IMR-90 (cell line): ENCODE data around the gene SPTLC2. TPM values are rescaled to one million over a fixed set of nuclear protein-coding genes. Genes with fewer than 3 reads are reported as not detected.
A peak's percentile ranks its signal among the peaks of the same experiment; 100 is the strongest.

Source experiments
- ATAC-seq: fragments of 200-7000 bp; cut with Tn5 transposase; 2 replicates; pipeline ENCODE4 v1.9.1; 2020; ENCODE audit warnings: low read depth, mild to moderate bottlenecking, moderate library complexity
- BruUV-seq: library from RNA; stranded (reverse); fragments of 400-500 nt; replicated peaks from 2 replicates; lab custom pipeline; 2021; lab: Mats Ljungman, UMichigan
- CTCF ChIA-PET: fragments of 300-600 bp; formaldehyde crosslinking; extraction: SDS; loops from one replicate; lab custom pipeline; 2021; ENCODE audit warnings: antibody characterized with exemption; lab: Yijun Ruan, JAX
- POLR2A ChIA-PET: fragments of 300-600 bp; sonication (Branson Sonifier 250); formaldehyde crosslinking; loops from one replicate; lab custom pipeline; 2022; ENCODE audit warnings: antibody characterized with exemption; ENCODE audit not compliant: unreplicated experiment; lab: Charles Lee
- DNase-seq: peaks from one replicate; pipeline ENCODE4 v3.0.0; 2013
- H2AFZ ChIP-seq: replicated peaks from 2 replicates; pipeline ENCODE3; 2013; ENCODE audit warnings: low read length, mild to moderate bottlenecking; ENCODE audit not compliant: poor library complexity
- H2AK5ac ChIP-seq: 2 replicates; pipeline ENCODE4 v1.6.1; 2013; ENCODE audit warnings: low read depth, low read length, inconsistent platforms
- H2AK9ac ChIP-seq: replicated peaks from 2 replicates; pipeline ENCODE3; 2013; ENCODE audit warnings: mild to moderate bottlenecking, low read depth, low read length, moderate library complexity; ENCODE audit not compliant: poor library complexity
- H2BK120ac ChIP-seq: 2 replicates; pipeline ENCODE4 v1.6.1; 2013; ENCODE audit warnings: low read depth, low read length, inconsistent platforms
- H2BK15ac ChIP-seq: 3 replicates; pipeline ENCODE4 v1.6.1; 2013; ENCODE audit warnings: low read depth, low read length, inconsistent platforms
- H2BK20ac ChIP-seq: 2 replicates; pipeline ENCODE4 v1.6.1; 2013; ENCODE audit warnings: low read depth, mild to moderate bottlenecking, inconsistent platforms, low read length, moderate library complexity
- H2BK5ac ChIP-seq: 2 replicates; pipeline ENCODE4 v1.6.1; 2013; ENCODE audit warnings: mild to moderate bottlenecking, low read depth, low read length, inconsistent platforms; ENCODE audit not compliant: poor library complexity, severe bottlenecking
- H3K14ac ChIP-seq: replicated peaks from 2 replicates; pipeline ENCODE4 v1.6.1; 2013; ENCODE audit warnings: low read depth, low read length, inconsistent platforms
- H3K18ac ChIP-seq: 2 replicates; pipeline ENCODE4 v1.6.1; 2013; ENCODE audit warnings: low read depth, low read length, control low read depth
- H3K23ac ChIP-seq: 2 replicates; pipeline ENCODE4 v1.6.1; 2013; ENCODE audit warnings: low read depth, low read length, inconsistent platforms
- H3K27ac ChIP-seq: 2 replicates; pipeline ENCODE4 v1.5.1; 2013; ENCODE audit warnings: mild to moderate bottlenecking, control low read depth, low read length; ENCODE audit not compliant: insufficient read depth
- H3K27me3 ChIP-seq: 2 replicates; pipeline ENCODE4 v1.6.1; 2013; ENCODE audit warnings: low read length; ENCODE audit not compliant: control insufficient read depth, insufficient read depth
- H3K36me3 ChIP-seq: 2 replicates; pipeline ENCODE4 v1.6.1; 2013; ENCODE audit warnings: low read length, mixed read lengths; ENCODE audit not compliant: control insufficient read depth, insufficient read depth
- H3K4ac ChIP-seq: 2 replicates; pipeline ENCODE4 v1.6.1; 2013; ENCODE audit warnings: low read depth, low read length, inconsistent platforms
- H3K4me1 ChIP-seq: 2 replicates; pipeline ENCODE4 v1.6.1; 2013; ENCODE audit warnings: low read length, mixed read lengths; ENCODE audit not compliant: control insufficient read depth, insufficient read depth
- H3K4me2 ChIP-seq: 2 replicates; pipeline ENCODE4 v1.6.1; 2013; ENCODE audit warnings: low read depth, mild to moderate bottlenecking, control low read depth, low read length, moderate library complexity
- H3K4me3 ChIP-seq: 2 replicates; pipeline ENCODE4 v1.5.1; 2013; ENCODE audit warnings: low read depth, mild to moderate bottlenecking, control low read depth, low read length, moderate library complexity; ENCODE audit not compliant: insufficient read depth
- H3K56ac ChIP-seq: 2 replicates; pipeline ENCODE4 v1.6.1; 2013; ENCODE audit warnings: low read length, inconsistent platforms; ENCODE audit not compliant: insufficient read depth; ENCODE audit errors: extremely low read depth
- H3K79me1 ChIP-seq, 2 experiments: 2 replicates each; pipeline ENCODE4 v1.6.1; 2013; ENCODE audit warnings: low read length in 2 of 2, inconsistent platforms in 1 of 2, low read depth in 1 of 2
- H3K9ac ChIP-seq: 2 replicates; pipeline ENCODE4 v1.6.1; 2013; ENCODE audit warnings: low read depth, low read length, control low read depth
- H3K9me1 ChIP-seq: 2 replicates; pipeline ENCODE4 v1.6.1; 2013; ENCODE audit warnings: low read length, inconsistent platforms; ENCODE audit not compliant: insufficient read depth
- H3K9me3 ChIP-seq: 2 replicates; pipeline ENCODE4 v1.6.1; 2013; ENCODE audit warnings: low read length; ENCODE audit not compliant: control insufficient read depth, insufficient read depth
- H4K20me1 ChIP-seq: 2 replicates; pipeline ENCODE4 v1.6.1; 2013; ENCODE audit warnings: low read length, inconsistent platforms; ENCODE audit not compliant: insufficient read depth
- H4K5ac ChIP-seq: 2 replicates; pipeline ENCODE4 v1.6.1; 2013; ENCODE audit warnings: mild to moderate bottlenecking, low read depth, low read length, control low read depth
- H4K8ac ChIP-seq, 2 experiments: 2 replicates each; pipeline ENCODE4 v1.6.1; 2013; ENCODE audit warnings: low read depth in 2 of 2, low read length in 2 of 2, control low read depth in 1 of 2, inconsistent platforms in 1 of 2
- H4K91ac ChIP-seq: 2 replicates; pipeline ENCODE4 v1.6.1; 2013; ENCODE audit warnings: low read depth, low read length, inconsistent platforms; ENCODE audit not compliant: insufficient read depth
- BHLHE40 ChIP-seq: fragments of 150-350 bp; IDR thresholded peaks from 2 replicates; pipeline ENCODE4 v1.6.1; 2016; ENCODE audit warnings: mild to moderate bottlenecking, low read depth, low read length
- CEBPB ChIP-seq: IDR thresholded peaks from 2 replicates; pipeline ENCODE4 v1.6.1; 2012; ENCODE audit warnings: low read depth, low read length, improper control_type of control experiment
- MAFK ChIP-seq: IDR thresholded peaks from 2 replicates; pipeline ENCODE4 v1.6.1; 2012; ENCODE audit warnings: low read depth, low read length, improper control_type of control experiment
- MXI1 ChIP-seq: IDR thresholded peaks from 2 replicates; pipeline ENCODE4 v1.6.1; 2012; ENCODE audit warnings: low read depth, mild to moderate bottlenecking, low read length, moderate library complexity, borderline replicate concordance
- WGBS, 2 experiments: methylation state at CpG; one replicate each; pipeline versions ENCODE4 v1.1.5 to v1.1.7; 2013; ENCODE audit warnings: missing lambda C conversion rate in 2 of 2; ENCODE audit not compliant: insufficient read length in 1 of 2; ENCODE audit errors: extremely low coverage in 2 of 2; 5-methylcytosine and 5-hydroxymethylcytosine counted together
- dilution Hi-C: fragments of 300-500 bp; cut with HindIII; formaldehyde crosslinking; loops from one replicate; pipeline ENCODE4 v1.14.3; 2018; ENCODE audit warnings: low sequenced_read_pairs; ENCODE audit not compliant: unreplicated experiment
- in situ Hi-C: fragments of 300-500 bp; cut with MboI; formaldehyde crosslinking; loops from 3 replicates; pipeline ENCODE4 v1.14.3; 2019; ENCODE audit warnings: low sequenced_read_pairs, inconsistent platforms, mixed read lengths
- intact Hi-C: fragments of 100-400 bp; cut with micrococcal nuclease; formaldehyde crosslinking; loops from 2 replicates; pipeline ENCODE4 v1.10.0; 2022
- polyA plus RNA-seq, 3 experiments: library from polyadenylated mRNA; depleted of rRNA; stranded (reverse); fragments of >200 nt; gene quantifications; 2 replicates each; pipeline ENCODE4 v1.2.3, GENCODE V29; 2012; ENCODE audit warnings: low replicate concordance in 1 of 3
- total RNA-seq: library from RNA; depleted of rRNA; stranded (reverse); fragments of >200 nt; gene quantifications from 2 replicates; pipeline ENCODE4 v1.2.3, GENCODE V29; 2012
- TF ChIP-seq, protein P1 (sequence below): fragments of 150-350 bp; IDR thresholded peaks from 2 replicates; pipeline ENCODE4 v1.6.1; 2016; ENCODE audit warnings: low read depth, mild to moderate bottlenecking, low read length, moderate library complexity, borderline replicate concordance

The SPTLC2 gene
- total and polyA plus RNA-seq, 2 of the 4 experiments (the other 2 are of a cell fraction): 22.6 to 68.3 TPM

GRCh38 chr14:77498984-77499527 is 117.4 kb downstream of the SPTLC2 start:
- H4K8ac ChIP-seq: no peak overlapping the region
- intact Hi-C loops (no loop called here), in situ Hi-C loops (no loop called here), dilution Hi-C loops (no loop called here)
- TF ChIP-seq BHLHE40 (no peak), MXI1 (no peak), CEBPB (no peak), MAFK (no peak)
- TF ChIP-seq, protein P1, sequence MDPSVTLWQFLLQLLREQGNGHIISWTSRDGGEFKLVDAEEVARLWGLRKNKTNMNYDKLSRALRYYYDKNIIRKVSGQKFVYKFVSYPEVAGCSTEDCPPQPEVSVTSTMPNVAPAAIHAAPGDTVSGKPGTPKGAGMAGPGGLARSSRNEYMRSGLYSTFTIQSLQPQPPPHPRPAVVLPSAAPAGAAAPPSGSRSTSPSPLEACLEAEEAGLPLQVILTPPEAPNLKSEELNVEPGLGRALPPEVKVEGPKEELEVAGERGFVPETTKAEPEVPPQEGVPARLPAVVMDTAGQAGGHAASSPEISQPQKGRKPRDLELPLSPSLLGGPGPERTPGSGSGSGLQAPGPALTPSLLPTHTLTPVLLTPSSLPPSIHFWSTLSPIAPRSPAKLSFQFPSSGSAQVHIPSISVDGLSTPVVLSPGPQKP: no peak
- H3K18ac ChIP-seq: no peak overlapping the region
- H3K56ac ChIP-seq: no peak overlapping the region
- ChIA-PET POLR2A (no interaction called here), CTCF (interaction anchor here (1.1 kb wide), 1 partner anchor 8 kb away, joined by 3 read pairs; no protein-coding TSS in a partner anchor)
- H2BK20ac ChIP-seq: no peak overlapping the region
- H3K4me3 ChIP-seq: peak overlapping the region; percentile 41
- no peaks in the 10 kb centered on the region for H3K9me3 ChIP-seq
- no peaks in the 10 kb centered on the region for H3K79me1 ChIP-seq
- no peak overlapping the region for H4K91ac ChIP-seq
- H2BK120ac ChIP-seq: no peak overlapping the region
- H3K14ac ChIP-seq: no peak overlapping the region
- no peaks in the 10 kb centered on the region for H3K9me1 ChIP-seq
- peaks cover 27% of the 10 kb centered on the region for H3K27me3 ChIP-seq
- no peaks in the 10 kb centered on the region for H3K4me1 ChIP-seq
- no peak overlapping the region for H3K9ac ChIP-seq
- DNase-seq: no peak
- no peaks in the 10 kb centered on the region for H4K20me1 ChIP-seq
- H3K4ac ChIP-seq: no peak overlapping the region
- H3K23ac ChIP-seq: no peak overlapping the region
- peak; percentile 42 for ATAC-seq
- H2BK5ac ChIP-seq: no peak overlapping the region
- peak overlapping the region; percentile 79 for H2AFZ ChIP-seq
- H2AK9ac ChIP-seq: peak overlapping the region; percentile 61
- no peak overlapping the region for H2AK5ac ChIP-seq
- H2BK15ac ChIP-seq: no peak overlapping the region
- peak overlapping the region; percentile 74 for H3K4me2 ChIP-seq
- 19% methylated on average over 8 of the region's 53 CpGs; no CpG with 5 or more reads in 1 of the 2 experiments for WGBS, 2 experiments
- no TSS peak for BruUV-seq
- H3K27ac ChIP-seq: no peak overlapping the region
- H3K36me3 ChIP-seq: no peaks in the 10 kb centered on the region
- H4K5ac ChIP-seq: no peak overlapping the region
